DOHH2 (cell line): ENCODE results near the gene CASP10.

Source experiments
- H3F3A ChIP-seq: fragments of 200-600 bp; sonication (generic), shearing (Covaris generic); 2 replicates; pipeline ENCODE4 v1.6.0; 2016; ENCODE audit warnings: antibody characterized with exemption, mild to moderate bottlenecking; ENCODE audit not compliant: control insufficient read depth, insufficient read depth
- H3K27ac ChIP-seq: fragments of 200-600 bp; sonication (generic); 2 replicates; pipeline ENCODE4 v1.5.1; 2014; ENCODE audit warnings: low read depth, mild to moderate bottlenecking, low read length, moderate library complexity
- H3K27me3 ChIP-seq: fragments of 200-600 bp; sonication (generic); 2 replicates; pipeline ENCODE4 v1.6.1; 2014; ENCODE audit warnings: mild to moderate bottlenecking, low read length, mixed read lengths; ENCODE audit not compliant: control insufficient read depth
- H3K36me3 ChIP-seq: fragments of 200-600 bp; sonication (generic); 2 replicates; pipeline ENCODE4 v1.6.1; 2014; ENCODE audit warnings: mild to moderate bottlenecking, low read length, moderate library complexity, mixed read lengths; ENCODE audit not compliant: control insufficient read depth
- H3K4me1 ChIP-seq: fragments of 200-600 bp; sonication (generic); 2 replicates; pipeline ENCODE4 v1.6.1; 2014; ENCODE audit warnings: mild to moderate bottlenecking, low read length, mixed read lengths; ENCODE audit not compliant: control insufficient read depth
- H3K4me2 ChIP-seq: fragments of 200-600 bp; sonication (generic); 2 replicates; pipeline ENCODE4 v1.6.0; 2014; ENCODE audit warnings: mild to moderate bottlenecking, low read length, moderate library complexity
- H3K4me3 ChIP-seq: fragments of 200-600 bp; sonication (generic); 2 replicates; pipeline ENCODE4 v1.5.1; 2014; ENCODE audit warnings: mild to moderate bottlenecking, low read length, mixed read lengths
- H3K79me2 ChIP-seq: fragments of 200-600 bp; sonication (generic); 2 replicates; pipeline ENCODE4 v1.6.1; 2014; ENCODE audit warnings: mild to moderate bottlenecking, low read length, mixed read lengths; ENCODE audit not compliant: control insufficient read depth
- H3K9me2 ChIP-seq: fragments of 200-600 bp; sonication (generic); replicated peaks from 2 replicates; pipeline ENCODE4 v1.6.1; 2014; ENCODE audit warnings: mild to moderate bottlenecking, low read length, mixed read lengths; ENCODE audit not compliant: control insufficient read depth
- H3K9me3 ChIP-seq: fragments of 200-600 bp; sonication (generic); 2 replicates; pipeline ENCODE4 v1.6.1; 2014; ENCODE audit warnings: antibody characterized with exemption, low read length, mixed read lengths; ENCODE audit not compliant: control insufficient read depth, insufficient read depth
- H4K20me1 ChIP-seq: fragments of 200-600 bp; sonication (generic); 2 replicates; pipeline ENCODE4 v1.6.0; 2014; ENCODE audit warnings: low read depth, mild to moderate bottlenecking, antibody characterized with exemption, low read length, moderate library complexity; ENCODE audit not compliant: control insufficient read depth, insufficient read depth
- CTCF ChIP-seq: fragments of 200-600 bp; sonication (generic); IDR thresholded peaks from one replicate; pipeline ENCODE4 v1.5.1; 2014; ENCODE audit warnings: antibody characterized with exemption, mild to moderate bottlenecking, low read depth, low read length; ENCODE audit not compliant: poor library complexity, severe bottlenecking
- EZH2phosphoT487 ChIP-seq: fragments of 200-600 bp; sonication (generic); IDR thresholded peaks from 2 replicates; pipeline ENCODE4 v1.6.1; 2017; ENCODE audit warnings: borderline replicate concordance, mild to moderate bottlenecking, antibody characterized with exemption, low read length, moderate library complexity, mixed read lengths

CASP10 gene

GRCh38 chr2:201254081-201254730, 71.3 kb downstream of the CASP10 start:
- Histone ChIP-seq H3K4me3 (no peak overlapping the region), H3K36me3 (no peaks in the 10 kb centered on the region), H4K20me1 (no peaks in the 10 kb centered on the region), H3K4me1 (peaks cover 32% of the 10 kb centered on the region), H3K27ac (no peak overlapping the region), H3K9me2 (no peaks in the 10 kb centered on the region), H3F3A (peaks cover 22% of the 10 kb centered on the region), H3K79me2 (peaks cover 1% of the 10 kb centered on the region), H3K27me3 (no peaks in the 10 kb centered on the region), H3K9me3 (no peaks in the 10 kb centered on the region), H3K4me2 (no peak overlapping the region)
- no peak for TF ChIP-seq EZH2phosphoT487
- no peak for TF ChIP-seq CTCF

- peaks cover 22% of the 10 kb centered on the region for H3F3A ChIP-seq
- no peak for TF ChIP-seq CTCF
- TF ChIP-seq EZH2phosphoT487 = no peak
- H3K79me2 ChIP-seq = peaks cover 12% of the 10 kb centered on the region
- H3K9me2 ChIP-seq = no peaks in the 10 kb centered on the region
- no peak overlapping the region for H3K27ac ChIP-seq
- peaks cover 42% of the 10 kb centered on the region for H3K4me1 ChIP-seq
- no peaks in the 10 kb centered on the region for H4K20me1 ChIP-seq
- H3K9me3 ChIP-seq = no peaks in the 10 kb centered on the region
- H3K4me3 ChIP-seq = no peak overlapping the region
- H3K4me2 ChIP-seq = no peak overlapping the region
- H3K36me3 ChIP-seq = no peaks in the 10 kb centered on the region
- no peaks in the 10 kb centered on the region for H3K27me3 ChIP-seq
These were observed 72.6 kb downstream of the CASP10 start for GRCh38 chr2:201255408-201256033.

- Histone ChIP-seq H3K9me2 (no peaks in the 10 kb centered on the region), H3K4me2 (no peak overlapping the region), H3K4me3 (no peak overlapping the region), H3F3A (peaks cover 22% of the 10 kb centered on the region), H3K27me3 (no peaks in the 10 kb centered on the region), H3K79me2 (peaks cover 17% of the 10 kb centered on the region), H4K20me1 (no peaks in the 10 kb centered on the region), H3K4me1 (peaks cover 42% of the 10 kb centered on the region), H3K27ac (no peak overlapping the region), H3K9me3 (no peaks in the 10 kb centered on the region), H3K36me3 (no peaks in the 10 kb centered on the region)
- TF ChIP-seq EZH2phosphoT487 (no peak), CTCF (no peak)
These were observed 73.1 kb downstream of the CASP10 start for GRCh38 chr2:201256082-201256481.
